Activated CD4-positive, alpha-beta T cell treated with anti-CD3 and anti-CD28 coated beads for 1 hour (primary cell): Measurements from ENCODE around the gene EPB42.

Source experiments
- DNase-seq: peaks from one replicate; pipeline ENCODE4 v3.0.0-alpha.2; 2020

Gene EPB42

GRCh38 chr15:43220991-43221403 is at the start of gene EPB42:
Gene EPB42, minus strand, starts transcription at chr15:43221018. Its CDS starts 193 bp downstream, at chr15:43220825.
- DNase-seq = no peak

GRCh38 chr15:43270113-43270665 is 49.4 kb upstream of the EPB42 start:
- DNase-seq = no peak

- DNase-seq = peak; percentile 4
These were observed 47.6 kb upstream of the EPB42 start for GRCh38 chr15:43268111-43269105.

GRCh38 chr15:43267439-43267838 is 46.6 kb upstream of the EPB42 start:
- no peak for DNase-seq

- DNase-seq = peak; percentile 3
These were observed 46.0 kb upstream of the EPB42 start, which contains the start of gene TGM5 for GRCh38 chr15:43266834-43267233. Gene TGM5, minus strand, starts transcription at chr15:43266928. Its CDS starts 79 bp downstream, at chr15:43266849.

- DNase-seq = peak; percentile 1
These were observed 45.6 kb upstream of the EPB42 start for GRCh38 chr15:43266386-43266785.

- no peak for DNase-seq
These were observed 39.3 kb upstream of the EPB42 start for GRCh38 chr15:43260011-43260615.

- DNase-seq = no peak
These were observed 38.0 kb upstream of the EPB42 start for GRCh38 chr15:43258781-43259180.

GRCh38 chr15:43256341-43256740 is 35.5 kb upstream of the EPB42 start:
- no peak for DNase-seq

GRCh38 chr15:43255376-43255775 is 34.6 kb upstream of the EPB42 start:
- no peak for DNase-seq

- DNase-seq = peak; percentile 6
These were observed 32.9 kb upstream of the EPB42 start for GRCh38 chr15:43253431-43254403.

GRCh38 chr15:43251871-43252250 is 31.0 kb upstream of the EPB42 start:
- no peak for DNase-seq

GRCh38 chr15:43251185-43251870 is 30.5 kb upstream of the EPB42 start:
- DNase-seq = no peak

GRCh38 chr15:43250785-43251184 is 30.0 kb upstream of the EPB42 start:
- no peak for DNase-seq

- DNase-seq = no peak
These were observed 28.9 kb upstream of the EPB42 start for GRCh38 chr15:43249699-43250203.

- no peak for DNase-seq
These were observed 28.4 kb upstream of the EPB42 start for GRCh38 chr15:43249236-43249635.

GRCh38 chr15:43246261-43246774 is 25.5 kb upstream of the EPB42 start:
- no peak for DNase-seq

GRCh38 chr15:43244092-43244491 is 23.3 kb upstream of the EPB42 start:
- no peak for DNase-seq

GRCh38 chr15:43243020-43243645 is 22.3 kb upstream of the EPB42 start:
- no peak for DNase-seq

- DNase-seq = no peak
These were observed 21.8 kb upstream of the EPB42 start for GRCh38 chr15:43242616-43243015.

GRCh38 chr15:43241100-43241499 is 20.3 kb upstream of the EPB42 start:
- DNase-seq = no peak
